ENCODE measurements around the gene EML5. TPM values are rescaled to one million over a fixed set of nuclear protein-coding genes. Genes with fewer than 3 reads are reported as not detected.

Gene EML5
- total RNA-seq, 4 donors from 2014 or later = 0.35 to 3.3 (median 1.3) TPM

DNA sequence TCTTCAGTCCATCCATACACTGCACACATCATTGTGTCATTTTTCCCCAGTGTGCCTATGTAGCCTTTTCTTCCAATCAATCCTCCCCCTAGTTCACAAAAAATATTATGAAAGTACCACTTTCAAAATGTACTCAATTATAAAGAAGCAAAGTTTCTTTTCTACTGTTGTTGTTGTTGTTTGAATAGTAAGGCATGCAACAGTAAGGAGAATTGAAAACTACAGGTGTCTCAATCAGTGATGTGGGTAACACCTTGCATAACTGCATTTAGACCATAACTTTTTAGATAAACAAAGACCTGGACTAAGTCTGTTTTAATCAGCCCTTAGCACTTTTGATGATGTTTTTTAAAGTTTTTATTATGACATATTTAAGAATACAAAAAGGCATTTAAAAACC, 104.4 kb downstream of the EML5 start:
- H3K9me3 ChIP-seq = no peaks in the 10 kb centered on the region
- no peak overlapping the region for H3K4me3 ChIP-seq
- H3K27me3 ChIP-seq = no peaks in the 10 kb centered on the region
- H3K4me1 ChIP-seq = no peaks in the 10 kb centered on the region
- TF ChIP-seq, protein P1, sequence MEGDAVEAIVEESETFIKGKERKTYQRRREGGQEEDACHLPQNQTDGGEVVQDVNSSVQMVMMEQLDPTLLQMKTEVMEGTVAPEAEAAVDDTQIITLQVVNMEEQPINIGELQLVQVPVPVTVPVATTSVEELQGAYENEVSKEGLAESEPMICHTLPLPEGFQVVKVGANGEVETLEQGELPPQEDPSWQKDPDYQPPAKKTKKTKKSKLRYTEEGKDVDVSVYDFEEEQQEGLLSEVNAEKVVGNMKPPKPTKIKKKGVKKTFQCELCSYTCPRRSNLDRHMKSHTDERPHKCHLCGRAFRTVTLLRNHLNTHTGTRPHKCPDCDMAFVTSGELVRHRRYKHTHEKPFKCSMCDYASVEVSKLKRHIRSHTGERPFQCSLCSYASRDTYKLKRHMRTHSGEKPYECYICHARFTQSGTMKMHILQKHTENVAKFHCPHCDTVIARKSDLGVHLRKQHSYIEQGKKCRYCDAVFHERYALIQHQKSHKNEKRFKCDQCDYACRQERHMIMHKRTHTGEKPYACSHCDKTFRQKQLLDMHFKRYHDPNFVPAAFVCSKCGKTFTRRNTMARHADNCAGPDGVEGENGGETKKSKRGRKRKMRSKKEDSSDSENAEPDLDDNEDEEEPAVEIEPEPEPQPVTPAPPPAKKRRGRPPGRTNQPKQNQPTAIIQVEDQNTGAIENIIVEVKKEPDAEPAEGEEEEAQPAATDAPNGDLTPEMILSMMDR (IDR thresholded peaks at IDR 0.05) = no peak
- TF ChIP-seq POLR2A (IDR thresholded peaks at IDR 0.05) = no peak
- no peak for DNase-seq
- no peaks in the 10 kb centered on the region for H3K36me3 ChIP-seq
- no peak overlapping the region for H3K27ac ChIP-seq

DNA sequence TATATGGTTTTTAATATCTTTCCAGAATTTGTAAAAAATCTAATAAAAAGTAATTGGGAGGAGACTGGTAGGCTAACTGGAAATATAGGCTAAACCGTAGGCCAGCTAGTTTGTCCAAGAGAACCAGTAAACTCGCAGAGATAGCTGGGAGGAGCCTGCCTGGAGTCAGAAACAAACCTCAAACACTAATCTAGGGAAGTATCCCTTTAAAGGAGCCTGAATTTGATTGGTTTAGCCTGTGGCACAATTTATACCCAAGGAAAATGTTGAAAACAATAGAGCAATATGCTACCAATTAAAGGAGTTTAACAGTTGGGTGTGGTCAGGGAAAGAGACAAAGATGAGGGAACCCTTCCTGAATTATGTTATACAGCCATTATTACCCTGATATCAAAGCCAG, 109.6 kb downstream of the EML5 start:
- Histone ChIP-seq H3K9me3 (no peaks in the 10 kb centered on the region), H3K4me3 (no peak overlapping the region), H3K27ac (no peak overlapping the region), H3K36me3 (no peaks in the 10 kb centered on the region), H3K4me1 (no peaks in the 10 kb centered on the region), H3K27me3 (no peaks in the 10 kb centered on the region)
- no peak for TF ChIP-seq POLR2A (IDR thresholded peaks at IDR 0.05)
- TF ChIP-seq, protein P1 (IDR thresholded peaks at IDR 0.05) = no peak
- DNase-seq = no peak

DNA sequence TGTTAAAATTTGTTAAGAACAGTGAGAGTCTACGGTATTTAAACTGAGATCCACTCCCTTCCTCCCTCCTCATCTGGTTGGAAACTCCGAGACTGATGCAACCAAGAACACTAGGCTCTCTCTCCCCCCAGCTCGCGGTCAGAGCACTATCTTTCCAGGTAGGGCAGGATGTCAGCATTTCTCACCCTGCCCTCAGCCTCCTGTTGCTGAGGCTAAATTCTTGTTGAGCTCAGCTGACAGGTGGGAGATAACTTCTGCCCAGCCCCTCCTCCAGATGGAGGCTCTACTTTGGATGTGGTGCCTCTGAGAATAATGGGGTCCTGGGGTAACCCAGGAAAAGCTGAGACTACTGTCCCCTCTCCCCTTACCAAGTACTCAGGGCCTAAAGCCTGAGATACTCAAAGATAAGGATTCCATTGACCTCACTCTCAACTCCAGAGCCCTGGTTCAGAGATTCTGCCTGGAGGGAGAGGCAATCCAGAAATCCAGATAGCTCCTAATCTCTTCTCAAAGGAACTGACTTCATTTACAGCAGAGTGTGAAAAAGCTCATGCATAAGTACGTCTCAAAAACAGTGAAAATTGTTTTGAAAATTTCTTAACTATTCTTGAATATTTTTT, 110.1 kb downstream of the EML5 start:
- no peaks in the 10 kb centered on the region for H3K4me1 ChIP-seq
- H3K4me3 ChIP-seq = no peak overlapping the region
- DNase-seq = no peak
- TF ChIP-seq, protein P1 (IDR thresholded peaks at IDR 0.05) = no peak
- TF ChIP-seq POLR2A (IDR thresholded peaks at IDR 0.05) = no peak
- no peaks in the 10 kb centered on the region for H3K27me3 ChIP-seq
- no peaks in the 10 kb centered on the region for H3K9me3 ChIP-seq
- H3K36me3 ChIP-seq = no peaks in the 10 kb centered on the region
- no peak overlapping the region for H3K27ac ChIP-seq

DNA sequence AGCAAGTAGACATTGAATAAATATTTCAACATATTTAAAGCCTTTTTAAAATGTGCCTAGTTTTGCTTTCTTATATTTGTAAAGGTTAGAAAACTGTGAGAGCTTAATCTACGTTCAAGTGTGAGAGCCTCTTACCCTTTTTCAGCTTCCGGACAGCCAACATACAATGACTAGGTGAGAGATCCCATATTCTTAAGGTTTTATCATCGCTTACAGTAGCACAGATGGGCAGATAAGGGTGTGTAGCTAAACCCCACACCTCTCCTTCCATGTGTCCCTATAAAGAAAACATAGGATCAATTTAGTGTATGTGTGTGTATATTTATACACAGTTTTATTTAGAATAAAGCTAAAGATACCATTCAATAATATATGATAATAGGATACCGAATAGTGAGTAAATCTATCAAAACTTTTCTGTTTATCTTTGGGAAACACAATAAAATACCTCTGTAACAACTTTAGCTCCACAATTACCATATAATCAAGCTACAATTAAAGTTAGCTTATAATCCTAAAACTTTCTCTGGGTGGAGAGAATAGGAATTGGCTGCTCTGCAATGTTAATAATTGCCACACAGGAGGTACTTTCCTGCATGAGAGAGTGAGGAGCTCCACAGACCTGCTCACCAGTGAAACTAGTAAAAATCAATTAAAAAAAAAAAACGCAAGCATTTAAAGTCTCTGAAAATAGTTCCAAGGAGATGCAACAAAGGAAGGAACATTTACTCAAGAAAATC, 110.8 kb downstream of the EML5 start:
- Histone ChIP-seq H3K27me3 (no peaks in the 10 kb centered on the region), H3K36me3 (no peaks in the 10 kb centered on the region), H3K27ac (no peak overlapping the region), H3K4me3 (no peak overlapping the region), H3K4me1 (no peaks in the 10 kb centered on the region), H3K9me3 (no peaks in the 10 kb centered on the region)
- DNase-seq = no peak
- TF ChIP-seq, protein P1 (IDR thresholded peaks at IDR 0.05) = no peak
- no peak for TF ChIP-seq POLR2A (IDR thresholded peaks at IDR 0.05)

DNA sequence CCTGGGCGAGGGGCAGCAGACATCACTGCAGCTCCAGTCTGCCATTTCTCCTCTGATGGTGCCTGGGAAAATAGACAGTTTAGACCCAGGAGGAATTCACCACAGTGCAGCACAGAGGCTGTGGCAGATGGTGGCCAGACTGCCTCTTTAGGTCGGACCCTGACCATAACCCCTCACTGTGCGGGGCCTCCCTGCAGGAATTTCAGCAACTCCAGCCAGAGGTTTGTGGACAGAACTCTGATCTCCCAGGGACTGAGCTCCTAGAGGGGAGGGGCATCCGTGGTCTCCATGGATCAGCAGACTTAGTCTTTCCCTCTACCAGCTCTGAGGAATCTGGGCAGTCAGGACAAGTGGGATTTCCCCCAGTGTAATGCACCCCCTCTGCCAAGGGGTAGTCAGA, 123.4 kb downstream of the EML5 start:
- H3K9me3 ChIP-seq = no peaks in the 10 kb centered on the region
- no peaks in the 10 kb centered on the region for H3K27me3 ChIP-seq
- no peaks in the 10 kb centered on the region for H3K36me3 ChIP-seq
- TF ChIP-seq, protein P1 (IDR thresholded peaks at IDR 0.05) = no peak
- no peak for TF ChIP-seq POLR2A (IDR thresholded peaks at IDR 0.05)
- DNase-seq = no peak
- H3K4me3 ChIP-seq = no peak overlapping the region
- H3K27ac ChIP-seq = no peak overlapping the region
- H3K4me1 ChIP-seq = peaks cover 0 to 6% (median 0%) of the 10 kb centered on the region in 4 donors
